ENCODE measurements around the gene MYLK4. TPM values are rescaled to one million over a fixed set of nuclear protein-coding genes. Genes with fewer than 3 reads are reported as not detected.

Gene MYLK4
- total RNA-seq, 4 donors from 2014 or later, result 2.4 to 46.7 (median 26.9) TPM

- Histone ChIP-seq H3K4me3 (no peak overlapping the region), H3K4me1 (peaks cover 36 to 41% of the 10 kb centered on the region in 2 donors), H3K27ac (no peak overlapping the region), H3K9me3 (no peaks in the 10 kb centered on the region), H3K27me3 (no peaks in the 10 kb centered on the region), H3K36me3 (no peaks in the 10 kb centered on the region)
- TF ChIP-seq CTCF (IDR thresholded peaks at IDR 0.05 in 4 of 5, conservative IDR thresholded peaks at IDR 0.05 in 1 of 5) (no peak), POLR2A (IDR thresholded peaks at IDR 0.05) (no peak)
- no peak for DNase-seq
- in situ Hi-C loops (cut with MboI; ENCODE audit: low sequenced_read_pairs in 4 of 4), result loop anchor here in 1 of 4 donors (25.0 kb wide), 1 partner anchor 1143 kb away; no protein-coding TSS in a partner anchor
- no peak for ATAC-seq
- intact Hi-C loops (cut with DNase I; ENCODE audit: low total_unique reads), result no loop called here
Observed at GRCh38 chr6:2729921-2730320, 20.8 kb downstream of the MYLK4 start.

GRCh38 chr6:2725999-2726567 lies 24.6 kb downstream of the MYLK4 start:
- H3K36me3 ChIP-seq, result peaks cover 0 to 11% of the 10 kb centered on the region in 2 donors
- no peaks in the 10 kb centered on the region for H3K27me3 ChIP-seq
- in situ Hi-C loops (cut with MboI; ENCODE audit: low sequenced_read_pairs in 4 of 4) (loop anchor here in 1 of 4 donors (25.0 kb wide), 1 partner anchor 1139 kb away; no protein-coding TSS in a partner anchor), intact Hi-C loops (cut with DNase I; ENCODE audit: low total_unique reads) (no loop called here)
- no peak overlapping the region for H3K4me3 ChIP-seq
- ATAC-seq, result no peak
- TF ChIP-seq CTCF (IDR thresholded peaks at IDR 0.05 in 4 of 5, conservative IDR thresholded peaks at IDR 0.05 in 1 of 5), result no peak
- no peak for TF ChIP-seq POLR2A (IDR thresholded peaks at IDR 0.05)
- H3K4me1 ChIP-seq, result peaks cover 0 to 5% of the 10 kb centered on the region in 2 donors
- no peak for DNase-seq
- H3K9me3 ChIP-seq, result no peaks in the 10 kb centered on the region
- no peak overlapping the region for H3K27ac ChIP-seq

GRCh38 chr6:2725364-2725988 lies 25.2 kb downstream of the MYLK4 start:
- no peak overlapping the region for H3K4me3 ChIP-seq
- intact Hi-C loops (cut with DNase I; ENCODE audit: low total_unique reads) (no loop called here), in situ Hi-C loops (cut with MboI; ENCODE audit: low sequenced_read_pairs in 4 of 4) (loop anchor here in 1 of 4 donors (25.0 kb wide), 1 partner anchor 1138 kb away; no protein-coding TSS in a partner anchor)
- H3K36me3 ChIP-seq, result peaks cover 0 to 12% of the 10 kb centered on the region in 2 donors
- TF ChIP-seq CTCF (IDR thresholded peaks at IDR 0.05 in 4 of 5, conservative IDR thresholded peaks at IDR 0.05 in 1 of 5), result no peak
- TF ChIP-seq POLR2A (IDR thresholded peaks at IDR 0.05), result no peak
- H3K4me1 ChIP-seq, result no peaks in the 10 kb centered on the region
- no peak for ATAC-seq
- peak overlapping the region in 1 of 4 donors; percentile 33 for H3K27ac ChIP-seq
- DNase-seq, result no peak
- H3K9me3 ChIP-seq, result no peaks in the 10 kb centered on the region
- H3K27me3 ChIP-seq, result no peaks in the 10 kb centered on the region

GRCh38 chr6:2721219-2721618 lies 29.5 kb downstream of the MYLK4 start:
- H3K27me3 ChIP-seq, result no peaks in the 10 kb centered on the region
- TF ChIP-seq CTCF (IDR thresholded peaks at IDR 0.05 in 4 of 5, conservative IDR thresholded peaks at IDR 0.05 in 1 of 5) (no peak), POLR2A (IDR thresholded peaks at IDR 0.05) (no peak)
- H3K27ac ChIP-seq, result no peak overlapping the region
- intact Hi-C loops (cut with DNase I; ENCODE audit: low total_unique reads), result no loop called here
- no peak overlapping the region for H3K4me3 ChIP-seq
- in situ Hi-C loops (cut with MboI; ENCODE audit: low sequenced_read_pairs in 4 of 4), result no loop called here
- H3K4me1 ChIP-seq, result no peaks in the 10 kb centered on the region
- no peaks in the 10 kb centered on the region for H3K9me3 ChIP-seq
- H3K36me3 ChIP-seq, result peaks cover 0 to 18% of the 10 kb centered on the region in 2 donors
- ATAC-seq, result no peak
- no peak for DNase-seq

Measured in gastrocnemius medialis (tissue), 4 donors.